Cerebellar cortex (tissue), 1 donor: ENCODE results near the gene FMN1.
A peak's percentile ranks its signal among the peaks of the same experiment; 100 is the strongest.

Source experiments
- DNase-seq: peaks from one replicate; pipeline ENCODE4 v3.0.0-alpha.2; 2015; ENCODE audit warnings: low spot score

FMN1 gene

DNA sequence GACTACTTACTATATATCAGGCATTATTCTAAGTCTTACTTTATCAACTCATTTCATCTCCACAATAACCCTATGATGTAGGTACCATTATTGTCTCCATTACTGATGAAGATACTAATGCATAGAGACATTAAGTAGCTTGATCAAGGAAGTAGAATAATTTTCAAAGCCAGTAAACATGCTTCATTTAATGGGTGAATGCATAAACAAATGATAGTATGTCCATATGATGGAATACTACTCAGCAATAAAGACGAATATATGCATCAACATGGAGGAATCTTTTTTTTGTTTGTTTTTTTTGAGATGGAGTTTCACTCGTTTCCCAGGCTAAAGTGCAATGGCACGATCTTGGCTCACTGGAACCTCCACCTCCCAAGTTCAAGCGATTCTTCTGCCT is 184.9 kb downstream of the FMN1 start:
- DNase-seq = no peak

DNA sequence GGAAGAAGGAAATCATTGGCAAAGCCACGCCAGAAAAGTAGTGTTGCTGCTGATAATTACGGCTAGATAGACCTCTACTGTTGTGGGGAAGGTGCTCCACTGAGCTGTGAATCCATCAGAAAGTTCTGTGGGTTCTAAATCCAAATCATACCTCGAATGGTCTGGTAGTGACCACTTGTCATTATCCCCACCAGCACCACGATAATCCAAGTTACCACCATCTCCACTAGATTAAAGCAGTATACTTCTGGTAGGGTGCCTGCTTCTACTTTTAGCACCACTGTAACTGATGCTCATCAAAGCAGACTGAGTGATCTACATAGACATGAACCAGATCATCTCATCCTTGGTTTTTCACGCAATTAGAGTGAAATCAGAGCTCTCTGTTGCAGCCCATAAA is 185.5 kb downstream of the FMN1 start:
- DNase-seq = no peak

DNA sequence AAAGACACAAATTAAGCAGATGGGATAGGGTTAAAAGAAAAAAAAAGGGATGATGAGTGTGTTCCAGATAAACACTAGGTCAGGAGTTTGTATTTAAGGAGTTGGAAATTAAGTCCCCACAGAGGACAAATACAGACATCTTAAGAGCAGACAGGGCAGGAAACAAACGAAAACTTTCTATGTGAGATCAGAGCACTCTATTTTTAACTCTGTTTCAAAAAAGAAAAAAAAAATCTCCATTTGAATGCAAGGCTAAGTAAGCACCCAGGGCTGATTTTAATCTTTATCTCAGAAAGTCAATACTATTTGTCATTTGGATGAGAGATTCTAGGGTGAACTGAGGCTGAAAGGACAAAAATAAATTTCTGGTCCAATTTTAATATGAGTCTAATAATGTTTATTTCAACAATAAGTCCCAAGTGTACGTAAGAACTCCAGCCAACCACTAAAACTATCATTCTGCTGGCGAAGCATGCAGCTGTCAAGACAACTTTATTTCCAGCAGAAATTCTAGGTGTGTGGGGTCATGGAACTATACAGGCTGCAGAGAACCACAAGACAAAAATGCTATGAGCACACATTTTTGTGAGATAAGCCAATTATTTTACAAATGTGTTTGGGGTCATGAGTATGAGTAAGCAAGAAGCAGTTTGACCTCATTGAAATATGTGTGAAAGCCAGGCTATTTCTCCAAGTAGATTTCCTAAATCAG is 186.1 kb downstream of the FMN1 start:
- DNase-seq = no peak

DNA sequence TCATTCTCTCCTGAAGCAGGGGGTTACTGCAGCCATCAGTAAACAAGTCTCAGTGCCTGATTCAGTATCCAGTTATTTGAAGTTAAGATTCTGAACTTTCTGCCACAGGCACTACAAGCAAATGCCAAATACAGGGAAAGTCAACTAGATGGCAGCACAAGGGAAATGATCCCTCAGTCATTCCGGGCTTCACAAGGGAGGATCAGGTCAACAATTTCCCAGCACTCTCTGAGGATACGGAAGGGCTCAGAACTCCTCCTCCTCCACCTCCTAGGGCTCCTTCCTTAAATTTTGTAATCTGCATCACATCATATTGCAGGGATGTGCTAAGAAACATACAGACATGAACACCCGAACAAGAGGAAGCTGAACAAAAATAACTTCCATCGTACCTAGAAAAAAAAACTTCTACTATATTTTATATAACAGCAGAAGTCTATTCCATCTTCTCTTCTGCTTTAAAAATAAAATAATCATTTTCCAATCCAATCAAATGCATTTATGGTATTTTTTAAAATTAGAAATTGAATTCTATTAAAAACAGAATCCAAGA is 187.1 kb downstream of the FMN1 start:
- DNase-seq = peak; percentile 5

DNA sequence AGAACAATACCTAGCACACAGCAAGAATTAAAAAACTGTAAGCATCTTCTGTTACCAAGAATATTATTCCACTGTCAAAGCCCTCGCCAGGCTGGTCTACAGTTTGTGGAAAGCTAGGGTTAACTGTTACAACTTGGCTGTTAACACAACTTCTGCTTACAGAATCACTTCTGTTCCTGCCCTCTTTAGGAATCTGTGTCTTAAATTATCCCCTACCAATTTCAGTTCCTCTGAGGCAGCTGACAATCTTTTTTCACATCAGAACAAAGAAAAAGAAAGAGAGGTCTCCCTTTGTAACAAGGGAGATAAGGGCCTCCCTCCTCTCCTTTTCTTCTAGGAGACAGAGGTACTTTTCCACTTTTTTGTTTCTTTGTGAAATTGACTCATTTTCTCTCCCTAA is 188.9 kb downstream of the FMN1 start:
- DNase-seq = no peak

DNA sequence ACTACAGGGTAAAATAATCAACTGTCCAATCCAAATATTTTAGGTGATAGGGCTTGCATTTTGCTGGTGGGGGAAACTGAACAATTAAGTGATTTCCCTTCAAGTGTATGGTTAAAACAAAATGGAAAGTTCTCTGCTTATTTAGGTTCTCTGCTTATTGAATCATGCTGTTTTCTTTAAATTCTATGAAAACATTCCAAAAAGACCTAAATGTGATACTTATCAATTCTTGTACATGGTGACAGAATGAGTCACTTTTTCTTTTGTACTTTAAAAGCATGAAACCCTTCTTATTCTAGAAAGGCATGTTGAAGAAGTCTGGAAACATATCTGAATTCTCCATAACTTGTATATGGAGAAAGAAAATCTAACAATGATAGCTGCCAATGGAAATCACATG is 192.6 kb downstream of the FMN1 start:
- no peak for DNase-seq

GRCh38 chr15:32998979-32999672 is 195.4 kb downstream of the FMN1 start:
- DNase-seq = no peak

- DNase-seq = no peak
Measured at GRCh38 chr15:32998182-32998581, 196.3 kb downstream of the FMN1 start.

DNA sequence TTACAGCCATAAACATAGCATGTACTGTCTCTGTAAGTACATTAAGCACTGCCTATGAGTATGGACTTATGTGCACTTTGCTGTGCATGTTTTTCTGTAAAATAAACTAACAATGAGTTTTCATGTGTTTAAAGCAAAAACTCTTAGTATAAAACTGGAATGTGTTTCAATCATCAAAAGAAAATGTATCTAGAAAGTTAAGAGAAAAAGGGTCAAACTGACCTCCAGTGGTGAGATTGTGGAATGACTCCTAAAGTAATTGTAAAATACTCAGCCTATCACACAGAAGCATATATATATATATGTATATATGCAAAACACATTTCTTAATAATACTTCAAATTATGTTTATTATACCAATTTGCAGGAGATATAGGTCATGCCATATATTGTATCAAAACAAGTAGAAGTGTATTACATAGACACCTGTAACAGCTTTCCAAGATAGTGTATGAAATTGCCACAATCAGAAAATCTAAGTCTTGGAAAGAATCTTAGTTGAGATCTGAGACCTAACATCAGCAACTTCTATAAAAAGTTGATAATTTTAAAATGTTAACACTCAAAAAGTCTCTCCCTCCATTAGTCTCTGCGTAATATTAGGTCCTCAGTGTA is 199.6 kb downstream of the FMN1 start:
- peak; percentile 11 for DNase-seq

DNA sequence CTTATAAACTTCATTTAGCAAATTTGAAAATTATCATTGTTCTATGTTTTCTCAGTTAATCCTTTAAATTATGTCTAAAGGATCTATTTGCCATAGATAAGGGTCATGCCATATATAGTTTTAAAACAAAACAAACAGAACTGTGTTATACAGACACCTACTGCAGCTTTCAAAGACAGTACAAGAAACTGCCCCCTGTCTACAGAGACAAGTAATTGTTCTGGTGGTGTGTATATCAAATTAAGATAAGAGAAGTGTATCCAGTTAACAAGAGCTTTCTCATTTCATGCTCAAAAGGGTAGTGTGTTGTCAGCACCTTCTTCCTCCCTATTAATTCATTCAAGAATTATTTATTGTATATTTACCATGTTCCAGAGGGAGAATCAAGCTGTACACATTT is 201.2 kb downstream of the FMN1 start:
- DNase-seq = peak; percentile 1

DNA sequence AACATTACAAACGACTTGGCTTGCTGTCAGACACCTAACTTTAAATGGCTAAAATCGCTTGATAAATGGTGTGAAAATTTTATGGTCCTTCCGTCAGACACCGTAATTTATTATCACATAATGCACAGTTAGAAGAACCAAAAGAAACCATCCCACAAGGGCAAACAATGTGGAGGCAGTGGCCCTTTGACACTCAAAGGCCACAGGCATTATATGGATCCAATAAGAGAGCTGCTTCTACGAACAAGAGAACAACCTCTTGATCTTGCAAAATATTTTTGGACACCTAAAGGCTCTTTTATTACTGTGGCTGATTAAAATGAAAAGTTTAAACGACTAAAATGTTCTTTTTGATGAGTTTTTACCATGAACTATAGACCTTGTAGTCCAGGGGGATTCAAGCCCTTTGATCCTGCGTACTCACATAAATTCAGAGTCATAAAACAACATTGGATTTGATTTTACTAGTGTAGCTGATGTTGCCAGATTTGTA is 202.8 kb downstream of the FMN1 start:
- no peak for DNase-seq

- DNase-seq = no peak
Measured at GRCh38 chr15:32990071-32990470, 204.4 kb downstream of the FMN1 start.

DNA sequence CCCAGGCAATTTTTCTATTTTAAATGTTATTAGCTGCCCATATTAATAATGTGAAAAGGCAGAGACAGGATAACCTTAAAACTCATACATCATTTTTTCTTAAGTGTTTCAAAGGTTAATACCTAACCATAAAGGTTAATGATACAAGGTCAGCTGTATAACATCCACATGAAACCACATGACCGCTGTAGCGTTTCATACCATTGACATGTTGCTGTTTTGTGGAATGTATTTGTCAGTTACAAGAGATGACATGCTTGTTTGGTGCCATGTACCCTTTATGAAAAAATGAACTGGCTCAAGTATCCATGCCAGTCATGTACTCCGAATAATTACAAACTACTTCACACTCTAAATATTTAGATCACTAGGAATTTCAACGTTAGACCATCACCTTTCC is 207.4 kb downstream of the FMN1 start:
- no peak for DNase-seq

- no peak for DNase-seq
Measured at GRCh38 chr15:32986147-32986546, 208.4 kb downstream of the FMN1 start.

- DNase-seq = no peak
Measured at GRCh38 chr15:32983679-32984078, 210.8 kb downstream of the FMN1 start.

DNA sequence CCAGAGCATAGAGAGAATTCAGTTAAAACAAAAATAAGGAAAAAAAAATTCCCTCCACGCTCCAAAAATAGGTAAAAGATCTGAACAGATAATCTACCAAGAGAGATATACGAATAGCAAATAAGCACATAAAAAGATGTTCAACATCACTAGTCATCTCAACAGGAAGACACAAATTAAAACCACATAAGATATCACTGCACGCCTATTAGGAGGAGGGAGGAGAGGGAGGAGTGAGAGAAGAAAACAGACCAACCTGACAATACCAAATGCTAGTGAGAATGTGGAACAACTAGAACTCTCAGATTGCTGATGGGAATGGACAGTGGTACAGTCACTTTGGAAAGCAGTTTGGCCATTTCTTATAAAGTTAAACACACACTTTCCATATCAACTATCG is 212.5 kb downstream of the FMN1 start:
- DNase-seq = no peak

DNA sequence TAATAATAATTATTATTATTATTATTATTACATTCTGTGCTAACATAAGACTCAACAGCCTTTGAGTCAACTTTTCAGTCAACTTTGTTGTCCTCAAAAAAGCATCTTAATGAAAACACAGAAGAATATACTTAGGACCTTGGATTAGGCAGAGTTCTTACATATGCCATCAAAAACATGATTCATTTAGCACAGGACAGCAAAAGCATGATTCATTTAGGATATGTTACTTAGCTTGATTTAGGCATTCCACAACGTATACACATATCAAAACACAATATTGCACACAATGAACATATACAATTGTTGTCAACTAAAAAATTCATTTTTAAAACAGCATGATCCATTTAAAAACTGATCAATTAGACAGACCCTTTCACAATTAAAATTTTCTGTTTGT is 213.0 kb downstream of the FMN1 start:
- no peak for DNase-seq

GRCh38 chr15:32979710-32980109 is 214.8 kb downstream of the FMN1 start:
- no peak for DNase-seq

- DNase-seq = no peak
Measured at GRCh38 chr15:32977506-32977905, 217.0 kb downstream of the FMN1 start.

GRCh38 chr15:32974691-32975090 is 219.8 kb downstream of the FMN1 start:
- no peak for DNase-seq

- no peak for DNase-seq
Measured at GRCh38 chr15:32972686-32973085, 221.8 kb downstream of the FMN1 start.

DNA sequence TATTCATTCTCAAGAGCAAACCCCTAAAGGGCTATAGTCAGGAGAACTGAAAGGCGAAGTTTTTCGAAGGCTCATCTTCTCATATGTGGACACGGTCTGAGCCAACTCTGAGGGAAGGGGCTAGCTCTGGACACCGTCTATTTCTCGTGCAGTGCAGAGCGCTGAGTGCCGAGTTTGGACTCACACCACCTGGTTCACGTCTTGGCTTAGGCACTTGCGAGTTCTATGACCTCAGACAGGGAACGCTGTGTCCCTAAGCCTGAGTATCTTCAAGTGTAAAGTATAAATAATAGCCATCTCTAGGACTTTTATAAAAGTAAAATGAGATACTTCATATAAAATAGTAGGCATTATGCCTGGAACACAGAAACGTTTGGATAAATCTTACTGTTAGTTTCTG is 223.7 kb downstream of the FMN1 start:
- DNase-seq = no peak

- no peak for DNase-seq
Measured at GRCh38 chr15:32967521-32967920, 227.0 kb downstream of the FMN1 start.
